ENCODE results near the gene SAMD13. TPM values are rescaled to one million over a fixed set of nuclear protein-coding genes. Genes with fewer than 3 reads are reported as not detected.

Gene SAMD13
- total RNA-seq, 4 donors from 2014 or later = 0.31 to 0.67 (median 0.57) TPM; not detected in 1

DNA sequence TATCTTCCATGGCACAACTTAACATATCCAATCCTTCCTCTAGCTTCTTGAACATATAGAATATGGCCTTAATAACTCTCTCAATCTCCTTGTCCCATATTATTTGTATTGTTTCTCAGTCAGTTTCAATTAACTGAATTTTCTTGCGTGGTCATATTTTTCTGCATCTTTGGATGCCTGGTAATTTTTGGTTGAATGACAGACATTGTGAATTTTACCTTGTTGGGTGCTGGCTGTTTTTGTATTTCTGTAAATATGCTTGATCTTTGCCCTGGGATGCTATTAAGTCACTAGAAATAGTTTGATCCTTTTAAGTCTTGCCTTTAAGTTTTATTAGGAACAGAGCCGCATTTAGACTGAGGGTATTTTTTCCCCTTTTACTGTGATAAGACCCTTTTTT, 5.9 kb downstream of the SAMD13 start:
- no peak for ATAC-seq
- H3K27ac ChIP-seq = no peak overlapping the region
- H3K36me3 ChIP-seq = no peaks in the 10 kb centered on the region
- no peak for TF ChIP-seq POLR2A (IDR thresholded peaks at IDR 0.05)
- 100% methylated on average over 1 to 2 of the region's 2 CpGs for WGBS, 2 donors (ENCODE audit: low coverage in 1 of 2)
- H3K4me1 ChIP-seq = peaks cover 0 to 12% (median 0%) of the 10 kb centered on the region in 3 donors
- peaks cover 0 to 6% (median 0%) of the 10 kb centered on the region in 3 donors for H3K9me3 ChIP-seq
- H3K27me3 ChIP-seq = no peaks in the 10 kb centered on the region
- H3K4me3 ChIP-seq = no peak overlapping the region

DNA sequence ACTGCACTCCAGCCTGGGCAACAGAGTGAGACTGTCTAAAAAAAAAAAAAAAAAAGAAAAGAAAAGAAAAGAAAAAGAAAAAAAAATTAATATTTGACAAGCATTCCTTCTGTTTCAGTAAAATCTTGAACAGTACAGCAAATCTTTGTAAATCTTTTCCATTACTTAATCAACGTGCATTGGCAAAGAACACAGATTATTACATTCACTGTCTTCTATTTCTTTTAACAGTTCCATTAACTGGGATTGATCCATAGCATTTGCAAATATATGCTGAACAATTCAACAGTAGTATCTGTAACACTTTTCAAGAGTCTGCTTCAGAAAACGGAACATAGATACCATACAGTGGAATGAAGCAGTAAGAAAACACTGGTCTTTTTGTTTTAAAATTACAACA, 9.8 kb downstream of the SAMD13 start:
- Histone ChIP-seq H3K27ac (no peak overlapping the region), H3K4me3 (no peak overlapping the region), H3K4me1 (no peaks in the 10 kb centered on the region), H3K27me3 (no peaks in the 10 kb centered on the region), H3K36me3 (no peaks in the 10 kb centered on the region), H3K9me3 (peaks cover 0 to 6% (median 0%) of the 10 kb centered on the region in 3 donors)
- 63 to 70% methylated on average over 2 of the region's 2 CpGs for WGBS, 2 donors (ENCODE audit: low coverage in 1 of 2)
- no peak for ATAC-seq
- TF ChIP-seq POLR2AphosphoS5 (IDR thresholded peaks at IDR 0.05) = no peak
- TF ChIP-seq, protein P1, sequence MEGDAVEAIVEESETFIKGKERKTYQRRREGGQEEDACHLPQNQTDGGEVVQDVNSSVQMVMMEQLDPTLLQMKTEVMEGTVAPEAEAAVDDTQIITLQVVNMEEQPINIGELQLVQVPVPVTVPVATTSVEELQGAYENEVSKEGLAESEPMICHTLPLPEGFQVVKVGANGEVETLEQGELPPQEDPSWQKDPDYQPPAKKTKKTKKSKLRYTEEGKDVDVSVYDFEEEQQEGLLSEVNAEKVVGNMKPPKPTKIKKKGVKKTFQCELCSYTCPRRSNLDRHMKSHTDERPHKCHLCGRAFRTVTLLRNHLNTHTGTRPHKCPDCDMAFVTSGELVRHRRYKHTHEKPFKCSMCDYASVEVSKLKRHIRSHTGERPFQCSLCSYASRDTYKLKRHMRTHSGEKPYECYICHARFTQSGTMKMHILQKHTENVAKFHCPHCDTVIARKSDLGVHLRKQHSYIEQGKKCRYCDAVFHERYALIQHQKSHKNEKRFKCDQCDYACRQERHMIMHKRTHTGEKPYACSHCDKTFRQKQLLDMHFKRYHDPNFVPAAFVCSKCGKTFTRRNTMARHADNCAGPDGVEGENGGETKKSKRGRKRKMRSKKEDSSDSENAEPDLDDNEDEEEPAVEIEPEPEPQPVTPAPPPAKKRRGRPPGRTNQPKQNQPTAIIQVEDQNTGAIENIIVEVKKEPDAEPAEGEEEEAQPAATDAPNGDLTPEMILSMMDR (IDR thresholded peaks at IDR 0.05) = no peak
- no peak for TF ChIP-seq EP300 (IDR thresholded peaks at IDR 0.05)
- no peak for TF ChIP-seq POLR2A (IDR thresholded peaks at IDR 0.05)

DNA sequence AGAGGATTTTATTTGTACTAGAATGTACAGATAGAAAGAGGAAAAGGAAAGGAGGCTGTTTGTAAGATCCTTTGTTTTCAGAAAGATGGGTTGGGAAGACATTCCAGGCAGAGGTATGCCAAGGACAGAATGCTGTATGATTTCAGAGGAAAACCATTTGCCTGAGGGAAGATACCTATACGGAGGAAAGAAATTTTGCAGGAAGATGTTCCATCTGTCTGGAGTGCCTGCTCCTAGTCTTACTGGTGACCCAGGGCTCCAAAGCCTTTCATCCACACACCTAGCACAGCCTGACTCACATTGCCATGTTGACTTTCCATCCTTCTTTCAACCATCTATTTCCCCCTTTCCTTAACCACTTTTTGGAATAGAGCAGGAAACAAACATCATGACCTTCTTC, 18.2 kb downstream of the SAMD13 start:
- Histone ChIP-seq H3K36me3 (no peaks in the 10 kb centered on the region), H3K27ac (no peak overlapping the region), H3K4me1 (no peaks in the 10 kb centered on the region), H3K9me3 (no peaks in the 10 kb centered on the region), H3K27me3 (no peaks in the 10 kb centered on the region), H3K4me3 (no peak overlapping the region)
- TF ChIP-seq POLR2A (IDR thresholded peaks at IDR 0.05) (no peak), POLR2AphosphoS5 (IDR thresholded peaks at IDR 0.05) (no peak), EP300 (IDR thresholded peaks at IDR 0.05) (no peak)
- TF ChIP-seq, protein P1 (IDR thresholded peaks at IDR 0.05) = no peak
- no peak for ATAC-seq
- WGBS, 2 donors (ENCODE audit: low coverage in 1 of 2) = 50 to 65% methylated on average over 1 of the region's 1 CpG

DNA sequence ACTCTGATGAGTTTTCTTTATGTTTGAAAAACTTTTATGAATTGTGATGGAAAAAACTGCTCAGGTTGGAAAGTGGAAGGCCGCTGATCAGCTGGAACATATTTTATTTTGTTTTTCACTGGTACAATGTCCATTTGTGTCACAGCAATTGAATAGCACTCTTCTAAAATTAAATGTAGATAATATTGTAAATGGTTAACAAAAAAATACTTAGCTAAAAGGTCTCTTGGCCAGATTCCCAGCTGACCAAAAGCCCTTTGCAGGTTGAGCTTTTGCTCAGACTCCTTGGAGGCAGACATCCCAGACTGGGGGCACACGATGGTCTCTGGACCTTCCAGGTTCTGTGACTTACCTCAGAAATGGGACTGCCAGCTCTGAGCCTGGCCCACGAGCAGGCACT, 26.3 kb downstream of the SAMD13 start:
- Histone ChIP-seq H3K36me3 (no peaks in the 10 kb centered on the region), H3K9me3 (no peaks in the 10 kb centered on the region), H3K27me3 (no peaks in the 10 kb centered on the region), H3K4me3 (no peak overlapping the region), H3K27ac (no peak overlapping the region), H3K4me1 (no peaks in the 10 kb centered on the region)
- WGBS, 2 donors (ENCODE audit: low coverage in 1 of 2) = 75 to 83% methylated on average over 3 of the region's 3 CpGs
- TF ChIP-seq, protein P1 (IDR thresholded peaks at IDR 0.05) = no peak
- TF ChIP-seq POLR2A (IDR thresholded peaks at IDR 0.05) = no peak
- TF ChIP-seq POLR2AphosphoS5 (IDR thresholded peaks at IDR 0.05) = no peak
- no peak for TF ChIP-seq EP300 (IDR thresholded peaks at IDR 0.05)
- no peak for ATAC-seq

DNA sequence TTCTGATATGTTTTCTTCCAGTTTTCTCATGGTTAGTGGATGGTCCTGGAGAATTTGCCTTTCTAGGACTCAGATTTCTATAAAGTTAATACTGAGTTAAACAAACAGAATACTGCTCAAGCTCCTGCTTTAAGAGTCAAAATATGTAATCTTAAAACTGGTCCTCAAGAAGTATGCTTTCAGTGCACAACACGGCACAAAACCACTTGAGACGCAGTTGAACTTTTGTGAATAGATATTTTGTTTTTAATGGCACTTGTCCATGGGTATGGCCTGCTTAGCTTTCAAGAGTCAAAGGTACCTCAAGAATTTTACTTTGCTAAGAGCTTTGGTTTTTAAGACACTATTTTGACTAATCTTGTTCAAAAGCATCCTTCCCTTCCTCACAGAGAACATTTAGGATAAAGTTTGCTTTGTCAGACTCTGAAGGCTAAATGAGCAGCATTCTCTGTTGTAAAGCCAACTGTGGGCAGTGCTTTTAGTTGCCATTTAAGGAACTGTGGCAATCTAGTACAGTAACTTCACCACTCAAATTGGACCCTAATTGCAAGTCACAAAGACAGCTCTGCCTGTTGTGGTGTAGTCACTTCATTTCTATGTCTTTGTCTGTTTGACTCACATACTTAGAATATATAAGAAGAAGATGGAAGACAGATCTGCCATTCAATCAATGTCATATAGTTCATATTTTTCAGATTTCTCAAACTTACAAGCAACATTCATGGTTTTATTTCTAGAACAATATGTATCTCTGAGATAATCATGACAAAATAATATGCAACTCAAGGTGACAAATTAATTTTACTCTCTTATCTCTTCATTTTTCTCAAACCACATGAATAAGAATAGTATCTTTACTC, 28.8 kb downstream of the SAMD13 start:
- ATAC-seq = no peak
- peaks cover 0 to 4% (median 0%) of the 10 kb centered on the region in 3 donors for H3K9me3 ChIP-seq
- no peak for TF ChIP-seq POLR2A (IDR thresholded peaks at IDR 0.05)
- TF ChIP-seq EP300 (IDR thresholded peaks at IDR 0.05) = no peak
- no peak for TF ChIP-seq POLR2AphosphoS5 (IDR thresholded peaks at IDR 0.05)
- TF ChIP-seq, protein P1 (IDR thresholded peaks at IDR 0.05) = no peak
- H3K36me3 ChIP-seq = no peaks in the 10 kb centered on the region
- no peak overlapping the region for H3K4me3 ChIP-seq
- 77 to 94% methylated on average over 2 of the region's 2 CpGs for WGBS, 2 donors (ENCODE audit: low coverage in 1 of 2)
- no peak overlapping the region for H3K27ac ChIP-seq
- H3K27me3 ChIP-seq = no peaks in the 10 kb centered on the region
- H3K4me1 ChIP-seq = no peaks in the 10 kb centered on the region

Measured in gastroesophageal sphincter (tissue), 4 donors.